Kidney (tissue), 14 donors: ENCODE results near the gene TIGD7. TPM values are rescaled to one million over a fixed set of nuclear protein-coding genes. Genes with fewer than 3 reads are reported as not detected.
A peak's percentile ranks its signal among the peaks of the same experiment; 100 is the strongest.

Experiments
- DNase-seq, 5 donors: peaks; one replicate each; pipeline ENCODE4 v3.0.0-alpha.2; 2013 to 2020
- FAIRE-seq: peaks from 2 replicates; lab custom pipeline; 2012; peaks lifted over from hg19 to GRCh38; lab: Jason Lieb, UNC
- H3K27ac ChIP-seq, 2 donors: one replicate each; pipeline ENCODE4 v1.7.0; 2013; ENCODE audit warnings: low read depth in 2 of 2, low read length in 2 of 2, inconsistent platforms in 1 of 2
- H3K27me3 ChIP-seq: one replicate; pipeline ENCODE4 v1.7.1; 2013; ENCODE audit warnings: low read length, inconsistent platforms; ENCODE audit not compliant: control insufficient read depth, insufficient read depth
- H3K36me3 ChIP-seq, 3 donors: one replicate each; pipeline versions ENCODE4 v1.7.0 to v1.7.1; 2013; ENCODE audit warnings: low read length in 3 of 3, control low read depth in 1 of 3, inconsistent platforms in 1 of 3; ENCODE audit not compliant: insufficient read depth in 3 of 3, control insufficient read depth in 2 of 3
- H3K4me1 ChIP-seq, 3 donors: one replicate each; pipeline versions ENCODE4 v1.7.0 to v1.7.1; 2013; ENCODE audit warnings: low read length in 3 of 3, inconsistent platforms in 1 of 3, low read depth in 1 of 3; ENCODE audit not compliant: control insufficient read depth in 2 of 3, insufficient read depth in 2 of 3
- H3K4me3 ChIP-seq, 3 donors: one replicate each; pipeline versions ENCODE4 v1.7.0 to v1.8.1; 2013; ENCODE audit warnings: low read length in 3 of 3, control low read depth in 1 of 3, inconsistent platforms in 1 of 3
- H3K9ac ChIP-seq, 3 donors: one replicate each; pipeline versions ENCODE4 v1.7.0 to v1.7.1; 2013; ENCODE audit warnings: low read length in 3 of 3, control low read depth in 1 of 3, inconsistent platforms in 1 of 3
- H3K9me3 ChIP-seq, 3 donors: one replicate each; pipeline versions ENCODE4 v1.7.0 to v1.7.1; 2013; ENCODE audit warnings: low read length in 3 of 3, control low read depth in 1 of 3, inconsistent platforms in 1 of 3; ENCODE audit not compliant: control insufficient read depth in 2 of 3, insufficient read depth in 1 of 3
- intact Hi-C: fragments of 100-400 bp; cut with DNase I; formaldehyde crosslinking; loops from one replicate; pipeline ENCODE4 v1.11.1; 2022
- polyA plus RNA-seq: library from polyadenylated mRNA; stranded (reverse); fragments of 350-450 nt; fragmentation: Illumina TruSeq; extraction: RNeasy Lipid Tissue Mini Kit (QIAGEN cat#74804); gene quantifications from one replicate; pipeline ENCODE4 v1.2.3, GENCODE V29; 2014; ENCODE audit warnings: low read depth, low replicate concordance; ENCODE audit not compliant: insufficient read depth
- total RNA-seq: library from RNA; stranded (reverse); fragmentation: NEBNext Ultra II Directional; extraction: Animal tissue kit (Norgen Biotek cat#: 25700); gene quantifications from one replicate; pipeline ENCODE4 v1.2.1, GENCODE V29; 2021
- TF ChIP-seq, protein P1 (sequence below): IDR thresholded peaks from 3 replicates; pipeline ENCODE4 v1.5.1; 2012; ENCODE audit warnings: mild to moderate bottlenecking, moderate library complexity, borderline replicate concordance; ENCODE audit not compliant: insufficient read depth; ENCODE audit errors: extremely low read depth
- donor health status: control.
- donor health status: control.
- donor health status: control.
- donor health status: control.
- donor health status: control.
- donor health status: DM: yes; HTN: yes; CAD: no.
- donor health status: Normal renal cell carcinoma (clear cell type).

TIGD7 gene
- total and polyA plus RNA-seq, 2 donors from 2014 or later = 4.2 to 7.5 TPM

DNA sequence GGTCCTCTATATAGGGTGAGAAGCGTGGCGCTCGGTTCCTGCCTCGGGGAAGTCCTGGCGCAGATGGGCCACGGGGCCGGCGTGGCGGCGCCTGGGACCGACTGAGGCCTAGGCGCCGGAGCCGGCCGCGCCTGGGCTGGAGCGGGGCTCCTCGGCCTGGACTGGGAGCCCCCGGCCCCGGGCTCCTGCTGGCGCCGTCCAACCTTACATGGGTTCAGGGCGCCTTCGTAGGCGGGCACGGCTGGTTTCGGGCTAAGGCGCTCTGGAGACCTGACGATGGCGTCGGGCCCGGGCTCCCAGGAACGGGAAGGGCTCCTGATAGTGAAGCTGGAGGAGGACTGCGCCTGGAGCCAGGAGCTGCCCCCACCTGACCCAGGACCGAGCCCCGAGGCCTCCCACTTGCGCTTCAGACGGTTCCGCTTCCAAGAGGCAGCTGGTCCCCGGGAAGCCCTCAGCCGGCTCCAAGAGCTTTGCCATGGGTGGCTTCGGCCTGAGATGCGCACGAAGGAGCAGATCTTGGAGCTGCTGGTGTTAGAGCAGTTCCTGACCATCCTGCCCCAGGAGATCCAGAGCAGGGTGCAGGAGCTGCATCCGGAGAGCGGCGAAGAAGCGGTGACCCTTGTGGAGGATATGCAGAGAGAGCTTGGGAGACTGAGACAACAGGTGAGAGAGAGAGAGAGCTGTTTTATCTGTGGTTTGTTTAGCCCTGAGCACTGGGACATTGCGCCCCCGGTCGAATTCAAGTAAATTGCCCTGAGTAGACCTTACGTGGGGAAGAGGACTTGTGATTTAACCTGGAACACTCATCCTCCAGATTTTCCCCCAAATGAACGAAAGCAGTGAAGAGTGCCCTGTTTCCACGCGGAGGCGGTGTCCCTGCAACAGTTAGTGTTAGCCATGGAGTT, 21.4 kb downstream of the TIGD7 start:
- Histone ChIP-seq H3K27ac (peak overlapping the region; percentile 99 to 100), H3K9me3 (peaks cover 0 to 19% (median 2%) of the 10 kb centered on the region in 3 donors), H3K9ac (peak overlapping the region; percentile 74 to 94 (median 90)), H3K4me1 (peaks cover 0 to 16% (median 12%) of the 10 kb centered on the region in 3 donors), H3K36me3 (peaks cover 3 to 14% (median 13%) of the 10 kb centered on the region in 3 donors), H3K27me3 (no peaks in the 10 kb centered on the region), H3K4me3 (peak overlapping the region; percentile 85 to 94 (median 93))
- DNase-seq = peak in 3 of 5 donors; percentile 4 to 87 (median 66)
- TF ChIP-seq, protein P1, sequence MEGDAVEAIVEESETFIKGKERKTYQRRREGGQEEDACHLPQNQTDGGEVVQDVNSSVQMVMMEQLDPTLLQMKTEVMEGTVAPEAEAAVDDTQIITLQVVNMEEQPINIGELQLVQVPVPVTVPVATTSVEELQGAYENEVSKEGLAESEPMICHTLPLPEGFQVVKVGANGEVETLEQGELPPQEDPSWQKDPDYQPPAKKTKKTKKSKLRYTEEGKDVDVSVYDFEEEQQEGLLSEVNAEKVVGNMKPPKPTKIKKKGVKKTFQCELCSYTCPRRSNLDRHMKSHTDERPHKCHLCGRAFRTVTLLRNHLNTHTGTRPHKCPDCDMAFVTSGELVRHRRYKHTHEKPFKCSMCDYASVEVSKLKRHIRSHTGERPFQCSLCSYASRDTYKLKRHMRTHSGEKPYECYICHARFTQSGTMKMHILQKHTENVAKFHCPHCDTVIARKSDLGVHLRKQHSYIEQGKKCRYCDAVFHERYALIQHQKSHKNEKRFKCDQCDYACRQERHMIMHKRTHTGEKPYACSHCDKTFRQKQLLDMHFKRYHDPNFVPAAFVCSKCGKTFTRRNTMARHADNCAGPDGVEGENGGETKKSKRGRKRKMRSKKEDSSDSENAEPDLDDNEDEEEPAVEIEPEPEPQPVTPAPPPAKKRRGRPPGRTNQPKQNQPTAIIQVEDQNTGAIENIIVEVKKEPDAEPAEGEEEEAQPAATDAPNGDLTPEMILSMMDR = no peak
- no peak for FAIRE-seq
- intact Hi-C loops = no loop called here

DNA sequence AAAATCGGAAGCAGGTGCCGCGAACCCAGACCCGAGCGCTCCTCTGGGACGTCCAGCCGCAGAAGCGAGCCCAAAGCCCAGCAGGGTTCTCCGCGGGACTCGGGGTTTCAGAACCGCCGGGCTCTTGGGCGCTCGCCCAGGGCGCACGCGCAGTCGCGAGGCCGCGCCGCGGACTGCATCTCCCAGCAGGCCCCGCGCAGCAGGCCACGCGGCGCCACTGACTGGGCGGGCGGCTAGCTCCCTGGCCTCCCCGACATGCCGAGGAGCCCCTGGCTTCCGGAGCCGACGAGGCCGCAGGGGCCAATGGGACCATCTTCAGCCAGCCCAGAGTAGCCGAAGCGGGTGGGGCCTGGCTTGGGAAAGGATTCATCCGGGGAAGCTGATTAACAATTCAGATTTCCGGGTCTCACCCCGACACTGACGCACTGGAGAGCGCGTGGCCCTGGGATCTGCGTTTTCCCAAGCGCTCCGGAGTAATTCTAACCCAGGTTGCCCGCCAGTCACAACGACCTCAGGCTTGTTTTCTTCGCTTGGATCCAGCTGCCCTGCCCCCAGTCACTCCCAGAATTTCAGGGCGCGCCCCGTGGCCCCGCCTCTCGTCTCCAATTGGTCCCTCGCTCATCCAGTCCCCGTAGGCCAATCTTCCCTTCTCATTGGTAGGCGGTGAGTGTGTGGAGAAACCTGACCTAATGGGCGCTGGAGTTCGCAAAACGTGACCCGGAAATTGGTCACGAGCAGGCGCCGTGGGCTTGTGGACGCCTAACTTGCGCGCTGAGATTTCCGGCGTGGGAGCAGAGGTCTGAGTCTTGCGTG, 22.3 kb downstream of the TIGD7 start, which contains the start of gene ZNF263:
TSS of gene ZNF263 (plus strand) at position 762 of the 813 bp plus-strand sequence. CDS start 328 bp downstream, outside the sequence.
- FAIRE-seq = peak; percentile 65
- peak within 1 kb of the TSS; percentile 85 to 94 (median 93) for H3K4me3 ChIP-seq
- intact Hi-C loops = no loop called here
- H3K4me1 ChIP-seq = peaks cover 0 to 16% (median 12%) of the 10 kb centered on the region in 3 donors
- H3K27me3 ChIP-seq = no peaks in the 10 kb centered on the region
- H3K36me3 ChIP-seq = peaks cover 0 to 10% (median 7%) of the 10 kb centered on the region in 3 donors
- peak within 1 kb of the TSS; percentile 87 to 94 (median 90) for H3K9ac ChIP-seq
- H3K9me3 ChIP-seq = peaks cover 0 to 11% (median 2%) of the 10 kb centered on the region in 3 donors
- peak; percentile 98 to 99 (median 98) for DNase-seq
- peak within 1 kb of the TSS; percentile 99 to 100 for H3K27ac ChIP-seq
- TF ChIP-seq, protein P1 = no peak

DNA sequence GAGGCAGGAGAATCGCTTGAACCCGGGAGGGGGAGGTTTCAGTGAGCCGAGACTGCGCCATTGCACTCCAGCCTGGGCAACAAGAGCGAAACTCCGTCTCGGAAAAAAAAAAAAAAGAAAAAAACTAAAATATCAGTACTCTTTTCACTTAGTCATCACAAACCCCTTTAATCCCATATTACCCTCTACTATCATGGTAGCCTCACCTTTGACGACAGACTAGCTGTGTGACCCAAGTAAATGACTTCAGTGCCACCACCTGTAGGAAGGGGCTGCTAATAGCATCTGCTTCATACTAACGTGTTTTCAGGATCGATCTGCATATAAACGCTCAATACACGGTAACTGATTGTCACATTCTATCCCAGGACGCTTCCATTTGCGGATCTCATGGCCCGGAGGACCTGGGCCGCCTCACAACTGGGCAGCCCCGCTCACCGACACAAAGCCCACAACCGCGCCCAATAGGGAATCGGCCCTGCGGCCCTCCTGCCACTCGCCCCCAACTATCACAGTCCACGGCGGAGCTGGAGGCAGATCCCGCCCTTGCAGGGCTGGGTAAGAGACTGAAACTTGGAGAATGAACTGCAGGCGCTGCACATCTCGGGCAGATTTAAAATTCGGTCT, 23.0 kb downstream of the TIGD7 start:
- peak overlapping the region; percentile 84 to 87 (median 85) for H3K9ac ChIP-seq
- intact Hi-C loops = no loop called here
- H3K4me3 ChIP-seq = peak overlapping the region; percentile 85 to 94 (median 93)
- peaks cover 0 to 10% (median 7%) of the 10 kb centered on the region in 3 donors for H3K36me3 ChIP-seq
- H3K27ac ChIP-seq = peak overlapping the region; percentile 99 to 100
- H3K9me3 ChIP-seq = peaks cover 0 to 11% (median 2%) of the 10 kb centered on the region in 3 donors
- peaks cover 0 to 16% (median 12%) of the 10 kb centered on the region in 3 donors for H3K4me1 ChIP-seq
- H3K27me3 ChIP-seq = no peaks in the 10 kb centered on the region
- TF ChIP-seq, protein P1 = no peak
- DNase-seq (peak in 3 of 5 donors; percentile 87 to 91 (median 90)), FAIRE-seq (no peak)
